Stimulated activated CD8-positive, alpha-beta memory T cell treated with anti-CD3 and anti-CD28 coated beads, Interleukin-7, amount 100 ng/mL, for 1 hour (primary cell): ENCODE data around the gene DYNLT5.
"Not testable (repeated sequence)": the region's sequence is repeated elsewhere in the genome, so short reads cannot be mapped to it uniquely, and the experiment has no call there.

ENCODE experiments used
- DNase-seq, 2 donors: peaks; one replicate each; pipeline ENCODE4 v3.0.0-alpha.2; 2020; ENCODE audit warnings: low read depth in 2 of 2

DYNLT5 gene

GRCh38 chr1:66788231-66788939 lies 36.1 kb downstream of the DYNLT5 start:
- DNase-seq: no peak

GRCh38 chr1:66791621-66792610 lies 39.7 kb downstream of the DYNLT5 start:
- no peak for DNase-seq

GRCh38 chr1:66795839-66796238 lies 43.6 kb downstream of the DYNLT5 start:
- not testable (repeated sequence) for DNase-seq

GRCh38 chr1:66809245-66809644 lies 57.0 kb downstream of the DYNLT5 start:
- DNase-seq: no peak

GRCh38 chr1:66809736-66810326 lies 57.6 kb downstream of the DYNLT5 start:
- no peak for DNase-seq

GRCh38 chr1:66824771-66825170 lies 72.5 kb downstream of the DYNLT5 start:
- no peak for DNase-seq
